Midbrain (tissue), 1 donor: Measurements from ENCODE around the gene GTF2H3.
A peak's percentile ranks its signal among the peaks of the same experiment; 100 is the strongest.

Source experiments
- DNase-seq: peaks from one replicate; lab custom pipeline; 2025; lab: John Stamatoyannopoulos, UW

The GTF2H3 gene

DNA sequence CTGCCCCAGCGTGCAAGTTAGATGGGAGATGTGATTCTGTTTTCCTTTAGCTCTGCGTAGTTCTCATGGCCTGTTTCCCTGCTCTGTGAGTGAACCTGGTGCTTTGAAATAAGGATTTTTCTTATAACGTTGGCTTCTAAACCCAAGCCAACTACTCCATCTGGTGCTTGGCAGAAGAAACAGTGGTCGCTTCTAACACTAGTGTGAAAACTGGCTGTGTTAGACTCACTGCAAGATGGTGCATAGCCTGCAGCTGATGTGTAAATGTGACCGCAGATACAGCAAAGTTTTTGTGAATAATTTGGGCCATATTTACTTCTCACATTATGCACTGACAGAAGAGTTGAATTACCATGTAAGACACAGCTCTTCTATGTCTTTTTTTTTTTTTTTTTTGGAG is 12.2 kb downstream of the GTF2H3 start:
- no peak for DNase-seq

DNA sequence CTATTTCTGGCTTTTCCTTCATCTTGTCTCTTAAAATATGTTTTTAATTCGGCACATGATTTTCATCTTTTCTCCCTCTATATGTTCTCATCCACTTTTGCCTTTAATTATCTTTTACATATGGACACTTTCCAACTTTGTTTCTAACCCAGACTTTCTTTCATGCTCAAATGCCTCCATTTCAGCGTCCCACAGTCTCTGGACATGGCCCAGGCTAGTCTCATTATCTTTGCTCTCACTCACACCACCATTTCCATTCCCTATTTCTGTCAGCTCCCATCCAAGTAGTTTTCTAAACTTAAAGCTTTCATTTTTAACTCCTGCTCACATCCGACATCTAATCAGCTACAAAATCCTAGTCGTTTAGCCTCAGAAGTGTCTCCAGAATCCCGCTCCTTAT is 14.8 kb downstream of the GTF2H3 start:
- DNase-seq = no peak

DNA sequence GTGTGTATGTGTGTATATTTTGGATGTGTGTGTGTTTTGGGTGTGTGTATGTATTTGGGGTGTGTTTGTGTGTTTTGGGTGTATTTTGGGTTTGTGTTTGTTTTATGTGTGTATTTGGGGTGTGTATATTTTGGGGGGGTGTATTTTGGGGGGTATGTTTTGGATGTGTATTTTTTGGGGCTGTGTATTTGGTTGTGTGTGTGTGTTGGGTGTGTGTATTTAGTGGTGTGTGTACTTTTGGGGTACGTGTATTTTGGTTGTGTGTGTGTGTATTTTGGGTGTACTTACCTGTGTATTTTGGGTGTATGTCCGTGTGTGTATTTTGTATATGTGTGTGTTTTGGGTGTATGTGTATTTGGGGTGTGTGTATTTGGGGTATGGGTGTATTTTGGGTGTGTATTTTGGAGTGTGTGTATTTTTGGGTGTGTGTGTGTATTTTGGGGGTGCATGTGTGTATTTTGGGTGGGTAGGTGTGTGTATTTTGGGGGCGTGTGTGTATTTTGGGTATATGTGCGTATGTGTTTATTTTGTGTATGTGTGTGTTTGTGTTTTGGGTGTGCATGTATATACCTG is 20.6 kb downstream of the GTF2H3 start:
- DNase-seq = no peak

DNA sequence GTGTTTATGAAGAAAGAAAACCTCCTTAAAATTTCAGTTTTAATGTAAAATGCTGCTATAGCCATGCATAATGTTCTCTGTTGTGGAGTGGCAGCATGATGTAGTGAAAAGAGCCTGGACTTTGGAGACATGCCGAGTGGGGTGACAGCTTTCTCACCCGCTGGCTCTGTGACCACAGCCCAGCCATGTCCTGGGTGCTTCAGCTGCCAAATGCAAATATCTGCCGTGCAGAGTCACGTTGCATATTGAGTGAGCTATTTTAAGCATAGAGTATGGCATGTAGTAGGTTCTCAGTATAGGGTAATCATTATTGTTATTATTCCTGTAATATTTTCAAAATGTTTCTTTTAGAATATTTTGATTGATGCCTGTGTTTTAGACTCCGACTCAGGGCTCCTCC is 21.8 kb downstream of the GTF2H3 start:
- no peak for DNase-seq

DNA sequence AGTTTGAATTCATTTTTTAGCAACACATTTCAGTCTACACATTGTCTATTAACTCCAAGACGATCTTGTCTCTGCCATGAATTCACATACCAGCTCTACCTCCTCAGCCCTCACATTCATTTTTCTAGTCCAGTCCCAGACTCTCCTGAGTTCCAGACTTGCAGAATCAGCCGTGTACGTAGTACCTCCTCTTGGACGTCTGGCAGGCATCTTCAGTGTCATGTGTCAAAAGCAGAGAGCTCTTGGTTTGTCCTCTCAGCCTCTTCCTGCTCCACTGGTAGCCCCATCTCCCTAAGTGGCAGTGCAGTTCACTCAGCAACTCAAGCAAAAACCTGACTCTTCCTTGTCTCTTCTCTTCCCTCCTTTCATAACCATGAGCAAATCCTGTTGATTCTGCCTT is 22.8 kb downstream of the GTF2H3 start:
- DNase-seq = no peak

DNA sequence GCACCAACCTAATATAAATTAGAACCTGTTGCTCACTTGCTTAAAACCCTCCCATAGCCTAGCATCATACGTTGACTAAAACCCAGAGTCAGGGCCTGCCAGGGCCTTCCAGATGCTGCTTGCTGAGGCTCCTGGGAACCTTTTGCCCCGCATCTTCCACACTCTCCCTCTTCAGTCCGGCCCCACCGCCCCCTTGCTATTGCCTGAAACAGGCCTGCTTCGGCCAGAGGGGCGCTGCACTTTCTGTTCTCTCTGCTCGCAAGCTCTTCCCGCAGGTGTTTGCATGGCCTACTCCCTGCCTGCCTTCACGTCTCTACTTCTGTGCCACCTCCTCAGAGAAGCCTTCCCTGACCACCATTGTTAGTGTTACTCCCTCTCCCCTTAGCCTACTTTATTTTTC is 23.6 kb downstream of the GTF2H3 start:
- no peak for DNase-seq

DNA sequence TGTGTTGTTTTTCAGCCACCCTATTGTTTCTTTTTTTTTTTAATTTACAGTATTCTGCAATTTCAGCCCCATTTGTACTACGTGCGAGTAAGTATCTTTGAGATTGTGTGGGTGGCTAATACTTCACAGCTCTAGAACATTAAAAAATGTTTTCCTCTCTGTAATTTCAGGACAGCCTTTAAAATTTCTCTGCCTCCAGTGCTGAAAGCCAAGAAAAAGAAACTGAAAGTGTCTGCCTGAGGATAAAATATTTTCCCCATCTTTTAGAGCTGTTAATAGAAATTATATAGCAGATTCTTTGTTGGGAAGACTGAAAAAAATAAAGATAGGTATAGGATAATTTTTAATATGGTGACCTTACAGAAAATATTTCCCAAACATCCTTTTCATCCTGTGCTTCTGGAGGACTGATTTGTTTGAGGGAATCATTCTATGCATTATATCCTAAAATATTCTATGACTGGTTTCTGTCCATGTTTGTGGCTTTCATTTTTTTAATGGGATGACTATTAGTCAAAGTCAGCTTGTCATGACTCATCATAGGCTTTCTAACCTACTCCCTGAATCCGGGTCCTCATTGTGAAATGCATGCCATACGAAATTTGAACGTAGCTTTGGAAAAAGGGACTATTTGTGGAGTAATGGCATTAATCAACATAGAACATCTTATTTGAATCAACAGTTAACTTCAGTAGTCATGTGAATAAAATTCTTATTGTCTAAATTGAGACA is 26.5 kb downstream of the GTF2H3 start:
- DNase-seq = no peak

DNA sequence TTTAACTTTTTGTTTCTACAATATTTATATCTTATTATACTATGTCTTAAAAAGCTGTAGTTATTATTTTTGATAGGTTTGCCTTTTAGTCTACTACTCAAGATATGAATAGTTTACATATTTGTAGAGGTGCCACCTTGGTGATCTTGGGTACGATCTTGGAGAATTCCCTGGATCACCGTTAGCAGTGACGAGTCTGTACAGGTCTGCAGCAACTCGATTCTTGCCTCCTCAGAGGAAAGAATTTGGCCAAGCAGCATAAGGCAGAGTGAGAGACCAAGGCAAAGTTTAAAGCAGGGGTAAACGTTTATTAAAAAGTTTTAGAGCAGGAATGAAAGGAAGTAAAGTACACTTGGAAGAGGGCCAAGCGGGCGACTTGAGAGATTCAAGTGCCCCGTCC is 34.1 kb downstream of the GTF2H3 start:
- DNase-seq = no peak

DNA sequence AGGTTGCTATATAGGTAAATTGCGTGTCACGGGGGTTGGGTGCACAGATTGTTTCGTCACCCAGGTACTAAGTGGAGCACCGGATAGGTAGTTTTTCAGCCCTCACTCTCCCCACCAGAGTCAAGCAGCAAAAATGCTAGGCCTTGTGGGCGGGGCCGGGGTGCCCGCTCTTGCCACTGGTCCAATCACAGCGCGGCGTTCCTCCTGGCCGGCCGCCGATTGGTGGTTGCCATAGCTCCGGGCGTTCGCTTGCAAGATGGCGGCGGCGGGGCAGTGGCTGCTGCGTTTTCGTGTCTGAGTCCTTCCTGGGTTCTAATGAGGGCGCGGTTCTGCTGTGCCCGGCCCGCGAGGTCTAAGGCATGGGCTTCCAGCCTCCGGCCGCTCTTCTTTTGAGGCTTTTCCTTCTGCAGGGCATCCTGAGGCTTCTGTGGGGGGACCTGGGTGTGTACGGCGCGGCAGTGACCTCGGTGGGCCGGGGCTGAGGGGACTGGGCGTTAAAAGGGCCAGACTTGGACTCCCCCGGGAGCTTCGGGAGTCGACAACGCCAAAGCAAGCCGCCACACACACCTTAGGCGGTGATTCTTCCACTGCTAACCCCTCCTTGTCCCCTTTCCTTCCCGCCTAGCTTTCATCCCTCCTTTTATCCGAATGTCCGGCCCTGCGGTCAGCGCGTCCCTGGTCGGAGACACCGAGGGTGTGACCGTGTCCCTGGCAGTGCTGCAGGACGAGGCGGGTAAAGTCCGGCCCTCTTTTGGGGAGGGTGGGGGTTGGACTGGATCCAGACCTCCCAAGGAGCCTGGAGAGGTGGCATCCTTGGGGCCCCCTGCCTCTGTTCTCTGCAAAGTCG is 37.5 kb downstream of the GTF2H3 start, which contains the start of gene TCTN2:
TCTN2 (plus strand) TSS at position 232 of the 847 bp plus-strand sequence; CDS start at position 360, 128 bp downstream.
- DNase-seq = peak; percentile 90

DNA sequence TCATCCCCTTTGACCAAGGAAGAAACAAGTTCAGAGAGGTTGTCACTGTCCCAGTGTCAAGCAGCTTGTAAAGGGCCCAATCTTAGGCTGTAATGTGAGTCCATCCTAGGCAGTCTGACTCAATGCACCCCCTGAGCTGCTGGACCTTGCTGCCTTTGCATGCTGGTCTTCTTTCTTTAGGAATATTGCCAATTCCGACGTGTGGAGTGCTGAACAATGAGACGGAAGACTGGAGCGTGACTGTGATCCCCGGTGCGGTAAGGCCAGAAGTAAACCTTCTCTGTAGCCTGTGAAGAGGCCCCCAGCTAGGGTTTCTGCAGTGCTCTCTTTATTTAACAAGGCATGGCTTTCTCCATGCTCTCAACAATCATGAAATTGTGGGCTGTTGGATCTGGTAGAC is 38.2 kb downstream of the GTF2H3 start:
- no peak for DNase-seq

DNA sequence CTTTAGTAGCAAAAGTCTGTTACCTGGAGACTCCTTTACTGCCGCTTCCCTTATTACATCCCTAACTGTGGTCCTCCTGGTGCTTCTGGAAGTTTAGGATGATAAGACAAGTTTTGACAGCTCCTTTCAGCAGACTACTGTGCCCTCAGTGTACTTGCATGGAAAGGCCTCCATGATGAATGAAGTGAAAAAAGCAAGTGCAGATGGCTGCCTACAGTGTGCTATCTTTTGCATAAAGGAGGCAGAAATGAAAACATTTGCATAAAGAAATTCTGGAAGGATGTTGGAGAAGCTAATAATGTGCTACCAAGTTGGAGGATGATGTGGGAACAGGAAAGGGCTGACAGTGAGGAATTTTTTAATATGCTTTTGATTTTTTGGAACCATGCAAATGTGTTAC is 41.8 kb downstream of the GTF2H3 start:
- no peak for DNase-seq

DNA sequence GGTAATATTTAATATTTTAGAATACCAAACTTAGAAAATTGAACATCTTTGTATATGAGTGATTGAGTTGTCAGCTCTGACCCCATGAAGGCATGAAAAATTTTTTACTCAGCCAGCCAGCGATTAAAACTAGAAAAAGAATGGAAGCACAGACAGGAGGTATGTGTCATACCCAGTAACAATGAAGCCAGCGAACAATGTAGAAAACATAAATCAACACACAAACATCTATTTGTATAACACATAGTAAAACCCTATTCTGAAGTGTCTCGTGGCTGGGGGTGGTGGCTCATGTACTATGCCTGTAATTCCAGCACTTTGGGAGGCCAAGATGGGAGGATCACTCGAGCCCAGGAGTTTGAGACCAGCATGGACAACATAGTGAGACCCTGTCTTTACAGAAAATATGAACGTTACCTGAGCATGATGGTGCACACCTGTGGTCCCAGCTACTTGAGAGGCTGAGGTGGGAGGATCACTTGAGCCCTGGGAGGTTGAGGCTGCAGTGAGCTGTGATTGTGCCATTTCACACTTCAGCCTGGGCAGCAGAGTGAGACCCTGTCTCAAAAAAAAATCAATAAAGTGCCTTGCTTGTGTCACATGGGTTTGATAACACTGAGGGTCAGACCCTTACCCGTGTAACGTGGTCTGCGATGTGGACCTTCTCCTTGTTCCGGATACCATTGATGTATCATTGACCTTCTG is 43.1 kb downstream of the GTF2H3 start:
- DNase-seq = no peak

DNA sequence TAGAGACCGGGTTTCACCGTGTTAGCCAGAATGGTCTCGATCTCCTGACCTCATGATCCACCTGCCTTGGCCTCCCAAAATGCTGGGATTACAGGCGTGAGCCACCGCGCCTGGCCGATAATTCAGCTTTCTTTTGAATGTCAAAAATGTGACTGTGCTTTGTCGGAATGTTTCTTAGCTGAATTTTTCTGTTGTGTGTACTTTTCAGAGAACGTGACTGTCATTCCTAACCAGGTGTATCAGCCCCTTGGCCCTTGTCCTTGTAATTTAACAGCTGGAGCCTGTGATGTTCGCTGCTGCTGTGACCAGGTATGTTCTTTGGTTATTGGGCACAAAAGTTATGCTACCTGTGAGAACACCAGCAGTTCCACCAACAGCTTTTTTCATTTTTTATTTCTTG is 45.4 kb downstream of the GTF2H3 start:
- no peak for DNase-seq

DNA sequence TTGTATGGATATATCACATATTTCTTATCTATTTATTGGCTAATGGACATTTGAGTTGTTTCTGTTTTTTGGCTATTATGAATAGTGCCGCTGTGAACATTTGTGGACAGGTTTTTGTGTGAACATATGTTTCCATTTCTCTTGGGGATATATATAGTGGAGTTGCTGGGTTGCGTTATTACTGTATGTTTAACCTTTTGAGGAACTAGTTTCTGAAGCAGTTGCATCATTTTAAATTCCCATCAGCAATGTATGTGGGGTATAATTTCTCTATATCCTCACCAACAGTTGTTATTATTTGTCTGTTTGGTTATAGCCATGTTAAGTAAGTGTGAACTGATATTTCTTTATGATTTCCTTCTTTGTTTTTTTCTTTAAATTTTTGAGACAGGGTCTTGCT is 48.0 kb downstream of the GTF2H3 start:
- DNase-seq = no peak

DNA sequence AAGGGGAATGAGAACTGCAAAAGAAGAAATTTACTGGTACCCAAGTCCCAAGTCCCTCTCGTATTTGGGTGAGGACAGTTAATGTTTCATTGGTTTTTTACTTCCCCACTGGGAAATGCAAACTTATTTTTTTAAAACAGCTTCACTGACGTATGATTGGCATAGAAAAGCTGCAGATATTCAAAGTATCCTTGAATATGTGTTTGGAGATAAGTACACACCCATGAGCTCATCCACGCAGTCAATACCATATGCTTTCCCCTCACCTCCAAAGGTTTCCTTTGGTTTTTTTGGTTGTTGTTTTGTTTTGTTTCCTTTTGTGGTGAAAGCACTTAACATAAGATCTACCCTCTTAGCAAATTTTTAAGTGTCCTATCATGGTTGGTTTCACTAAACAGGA is 50.3 kb downstream of the GTF2H3 start:
- no peak for DNase-seq

DNA sequence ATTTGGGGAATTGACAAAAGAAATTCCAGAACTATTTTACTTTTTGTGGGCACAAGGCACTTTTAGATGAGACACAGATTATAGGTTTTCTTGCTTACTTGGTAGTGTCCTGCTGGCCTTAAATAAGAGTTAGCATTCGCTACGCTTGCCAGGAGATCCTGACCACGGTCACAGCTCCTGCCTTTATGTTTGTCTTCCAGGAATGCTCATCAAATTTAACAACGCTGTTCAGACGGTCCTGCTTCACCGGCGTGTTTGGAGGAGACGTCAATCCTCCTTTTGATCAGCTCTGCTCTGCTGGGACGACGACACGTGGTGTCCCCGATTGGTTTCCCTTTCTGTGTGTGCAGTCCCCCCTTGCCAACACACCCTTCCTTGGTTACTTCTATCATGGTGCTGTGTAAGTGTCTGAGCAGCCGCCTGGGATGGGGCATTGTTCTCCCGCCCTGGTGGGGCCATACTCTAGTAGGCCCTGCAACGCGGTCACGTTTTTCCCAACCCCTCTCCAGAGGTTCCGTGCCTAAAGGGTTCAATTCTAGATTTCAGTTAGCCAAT is 53.1 kb downstream of the GTF2H3 start:
- DNase-seq = no peak

DNA sequence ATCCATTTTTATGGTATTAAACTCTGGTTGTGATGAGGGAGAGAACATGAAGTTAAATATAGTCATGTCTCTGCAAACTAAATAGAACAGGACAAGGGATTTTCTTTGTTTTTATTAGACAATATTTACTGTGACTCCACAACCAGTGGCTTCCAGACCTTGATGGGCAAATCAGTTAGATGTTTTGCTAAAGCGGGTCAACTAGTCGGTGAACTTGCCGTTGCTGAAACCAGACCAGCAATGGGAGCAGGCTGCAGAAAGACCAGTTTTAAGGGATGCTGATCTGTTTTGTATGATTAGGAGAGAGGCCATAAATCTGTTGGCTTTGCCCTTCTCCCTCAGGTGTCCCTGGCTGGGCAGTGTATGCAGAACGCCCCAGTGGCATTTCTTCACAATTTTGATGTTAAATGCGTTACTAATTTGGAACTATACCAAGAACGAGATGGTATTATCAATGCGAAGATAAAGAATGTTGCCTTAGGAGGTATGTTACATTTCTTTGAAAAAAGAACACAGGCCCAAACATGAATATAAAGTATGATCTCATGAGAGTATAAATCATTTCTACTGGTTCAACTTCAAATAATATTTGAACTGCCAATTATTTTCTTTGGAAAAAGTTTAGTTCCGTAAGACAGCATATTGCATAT is 56.7 kb downstream of the GTF2H3 start:
- no peak for DNase-seq

DNA sequence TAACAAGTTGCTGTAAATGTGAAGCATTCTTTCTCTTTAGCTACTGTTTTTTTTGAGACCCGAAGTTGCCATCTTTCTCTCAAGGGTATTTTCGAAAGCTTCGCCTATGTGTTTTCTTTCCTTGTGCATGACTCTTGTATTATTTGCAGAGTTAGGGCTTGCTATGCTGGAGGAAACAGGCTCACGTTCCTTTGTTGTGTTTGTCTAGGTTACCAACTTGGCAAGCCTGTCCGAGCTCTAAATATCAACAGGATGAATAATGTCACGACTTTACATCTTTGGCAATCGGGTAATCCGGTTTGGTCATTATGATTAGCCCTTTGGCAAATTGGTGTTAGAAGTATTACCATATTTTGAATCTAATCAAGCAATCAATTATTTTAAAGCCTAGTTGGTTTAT is 62.6 kb downstream of the GTF2H3 start:
- no peak for DNase-seq

DNA sequence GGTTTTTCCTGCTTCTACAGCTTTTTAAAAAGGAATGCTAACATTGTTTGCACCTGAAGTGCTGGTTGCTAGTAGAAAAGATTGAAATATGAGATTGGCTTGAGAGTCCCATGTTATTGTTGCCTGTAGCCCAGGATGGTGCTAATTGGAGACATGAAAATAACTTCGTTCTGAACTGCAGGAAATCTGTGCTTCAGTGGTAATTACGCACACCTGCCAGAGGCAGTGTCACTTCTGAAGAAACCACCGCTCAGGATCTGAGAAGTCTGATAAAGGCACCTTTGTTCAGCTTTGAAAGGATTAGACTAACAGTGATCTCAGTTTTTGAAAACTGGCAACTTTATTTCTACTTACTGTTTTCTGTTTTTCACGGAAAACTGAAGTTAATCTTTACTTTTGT is 63.0 kb downstream of the GTF2H3 start:
- DNase-seq = no peak

DNA sequence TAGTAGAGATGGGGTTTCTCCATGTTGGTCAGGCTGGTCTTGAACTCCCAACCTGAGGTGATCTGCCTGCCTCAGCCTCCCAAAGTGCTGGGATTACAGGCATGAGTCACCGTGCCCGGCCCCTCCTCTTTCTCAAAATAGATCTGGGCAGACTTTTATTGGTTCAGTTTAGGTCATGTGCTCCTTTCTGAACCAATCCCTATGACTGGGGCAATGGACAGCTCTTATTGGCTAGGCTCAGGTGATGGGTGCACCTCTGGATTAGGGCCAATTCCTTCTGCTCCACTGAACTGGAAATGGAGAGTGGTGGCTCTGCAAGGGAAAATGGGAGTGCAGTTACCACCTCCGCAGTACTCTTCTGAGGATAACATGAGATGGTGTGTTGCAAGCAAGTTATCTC is 72.3 kb downstream of the GTF2H3 start:
- no peak for DNase-seq

DNA sequence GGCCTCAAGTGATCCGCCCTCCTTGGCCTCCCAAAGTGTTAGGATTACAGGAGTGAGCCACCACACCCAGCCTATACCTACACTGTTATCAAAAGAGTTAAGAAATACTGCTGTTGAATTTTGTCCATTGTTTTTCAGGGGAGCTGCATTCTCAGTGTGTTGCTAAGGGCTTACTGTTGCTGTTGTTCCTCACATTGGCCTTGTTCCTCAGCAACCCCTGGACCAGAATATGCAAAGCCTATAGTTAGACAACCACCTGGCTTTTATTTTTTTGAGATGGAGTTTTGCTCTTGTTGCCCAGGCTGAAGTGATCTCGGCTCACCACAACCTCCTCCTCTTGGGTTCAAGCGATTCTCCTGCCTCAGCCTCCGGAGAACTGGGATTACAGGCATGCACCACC is 73.8 kb downstream of the GTF2H3 start:
- no peak for DNase-seq
